Gastrocnemius medialis (tissue), 4 donors: ENCODE data around the gene KCTD14. TPM values are rescaled to one million over a fixed set of nuclear protein-coding genes. Genes with fewer than 3 reads are reported as not detected.
"Not testable (repeated sequence)": the region's sequence is repeated elsewhere in the genome, so short reads cannot be mapped to it uniquely, and the experiment has no call there.

ENCODE experiments used
- ATAC-seq, 2 donors: fragments of 150-250 bp; one replicate each; pipeline ENCODE4 v1.9.1; 2016
- DNase-seq, 2 donors: peaks; one replicate each; pipeline ENCODE4 v3.0.0-alpha.2; 2019
- H3K27ac ChIP-seq, 4 donors: fragments of 200-600 bp; sonication (generic); 1 replicate in 1 of 4; 2 replicates in 3 of 4; pipeline ENCODE4 v1.5.1; 2016 to 2018; ENCODE audit warnings: mild to moderate bottlenecking in 2 of 4, moderate library complexity in 1 of 4
- H3K27me3 ChIP-seq, 3 donors: fragments of 200-600 bp; sonication (generic) in 2 of 3; 1 replicate in 1 of 3; 2 replicates in 2 of 3; pipeline versions ENCODE4 v1.5.1 to v1.6.0; 2016 to 2019; ENCODE audit warnings: mild to moderate bottlenecking in 1 of 3, moderate library complexity in 1 of 3
- H3K36me3 ChIP-seq, 2 donors: fragments of 200-600 bp; sonication (generic) in 1 of 2; one replicate each; pipeline ENCODE4 v1.5.1; 2017 to 2018
- H3K4me1 ChIP-seq, 2 donors: fragments of 200-600 bp; sonication (generic) in 1 of 2; one replicate each; pipeline ENCODE4 v1.5.1; 2016 to 2017; ENCODE audit warnings: mild to moderate bottlenecking in 2 of 2
- H3K4me3 ChIP-seq, 4 donors: fragments of 200-600 bp; sonication (generic) in 3 of 4; 1 replicate in 1 of 4; 2 replicates in 3 of 4; pipeline ENCODE4 v1.5.1; 2016 to 2019; ENCODE audit warnings: mild to moderate bottlenecking in 2 of 4
- H3K9me3 ChIP-seq, 3 donors: fragments of 200-600 bp; sonication (generic) in 2 of 3; 1 replicate in 1 of 3; 2 replicates in 2 of 3; pipeline ENCODE4 v1.5.1; 2016 to 2019
- POLR2A ChIP-seq, 2 donors: fragments of 450-650 bp; IDR thresholded peaks; one replicate each; pipeline ENCODE4 v1.6.1; 2017; ENCODE audit warnings: antibody characterized with exemption in 2 of 2, mild to moderate bottlenecking in 2 of 2, moderate library complexity in 2 of 2
- in situ Hi-C, 4 donors: fragments of 200-750 bp; cut with MboI; loops; one replicate each; pipeline versions ENCODE4 v1.15.0 to v1.8.0; 2017; ENCODE audit warnings: low sequenced_read_pairs in 4 of 4
- intact Hi-C: fragments of 100-400 bp; cut with DNase I; formaldehyde crosslinking; loops from one replicate; pipeline ENCODE4 v1.15.1; 2023; ENCODE audit warnings: low total_unique reads
- total RNA-seq, 4 donors: library from RNA; depleted of rRNA; stranded (reverse); fragments of >200 nt; gene quantifications; one replicate each; pipeline versions ENCODE4 v1.1.0 to v1.2.3, GENCODE V29; 2016
- TF ChIP-seq, protein P1 (sequence below), 5 experiments: fragments of 450-650 bp in 3 of 5; fragments of 200-600 bp in 2 of 5; sonication (generic) in 2 of 5; IDR thresholded peaks in 4 of 5; conservative IDR thresholded peaks in 1 of 5; 1 replicate in 4 of 5; 2 replicates in 1 of 5; pipeline ENCODE4 v1.5.1; 2016 to 2019; ENCODE audit warnings: antibody characterized with exemption in 5 of 5, mild to moderate bottlenecking in 3 of 5, moderate library complexity in 3 of 5

KCTD14 gene
- total RNA-seq, 4 donors from 2014 or later: 0.25 to 0.38 TPM; not detected in 2

DNA sequence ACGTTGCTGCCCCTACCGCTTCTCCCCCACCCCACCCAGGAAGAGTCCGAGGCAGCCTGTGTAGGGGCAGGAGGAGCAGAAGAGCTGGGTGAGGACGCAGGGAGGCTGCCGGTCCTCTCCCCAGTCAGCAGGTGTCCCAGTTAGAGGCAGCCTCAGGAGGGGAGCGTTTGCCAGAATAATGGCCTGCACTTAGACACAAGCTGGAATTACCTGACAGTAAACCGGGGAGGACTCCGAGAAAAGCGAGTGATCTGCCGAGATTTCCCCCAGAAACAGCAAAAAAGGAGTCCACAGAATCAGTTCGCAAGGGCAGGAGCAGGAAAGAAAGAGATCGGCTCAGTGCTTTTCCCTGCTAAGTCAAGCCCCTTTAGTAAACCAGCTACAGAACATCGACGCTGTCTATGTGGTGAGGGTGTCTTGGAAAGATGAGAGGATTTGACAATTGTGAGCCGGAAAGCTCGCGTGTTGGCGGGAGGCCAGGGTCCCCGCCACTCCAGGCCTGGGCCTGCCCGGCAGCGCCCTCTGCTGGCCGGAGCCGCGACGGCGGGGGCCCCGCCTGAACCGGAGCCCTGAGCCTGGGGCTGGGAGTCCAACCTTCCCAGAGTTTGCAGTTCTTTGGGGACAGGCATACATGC, 22.9 kb upstream of the KCTD14 start:
- Histone ChIP-seq H3K9me3 (no peaks in the 10 kb centered on the region), H3K4me1 (peaks cover 6 to 15% of the 10 kb centered on the region in 2 donors), H3K27me3 (no peaks in the 10 kb centered on the region), H3K36me3 (no peaks in the 10 kb centered on the region), H3K4me3 (peak overlapping the region; percentile 63 to 76 (median 67)), H3K27ac (peak overlapping the region; percentile 78 to 86 (median 79))
- ATAC-seq (peak; percentile 91 to 93), DNase-seq (peak; percentile 58 to 69)
- no peak for TF ChIP-seq POLR2A (IDR thresholded peaks at IDR 0.05)
- TF ChIP-seq, protein P1, sequence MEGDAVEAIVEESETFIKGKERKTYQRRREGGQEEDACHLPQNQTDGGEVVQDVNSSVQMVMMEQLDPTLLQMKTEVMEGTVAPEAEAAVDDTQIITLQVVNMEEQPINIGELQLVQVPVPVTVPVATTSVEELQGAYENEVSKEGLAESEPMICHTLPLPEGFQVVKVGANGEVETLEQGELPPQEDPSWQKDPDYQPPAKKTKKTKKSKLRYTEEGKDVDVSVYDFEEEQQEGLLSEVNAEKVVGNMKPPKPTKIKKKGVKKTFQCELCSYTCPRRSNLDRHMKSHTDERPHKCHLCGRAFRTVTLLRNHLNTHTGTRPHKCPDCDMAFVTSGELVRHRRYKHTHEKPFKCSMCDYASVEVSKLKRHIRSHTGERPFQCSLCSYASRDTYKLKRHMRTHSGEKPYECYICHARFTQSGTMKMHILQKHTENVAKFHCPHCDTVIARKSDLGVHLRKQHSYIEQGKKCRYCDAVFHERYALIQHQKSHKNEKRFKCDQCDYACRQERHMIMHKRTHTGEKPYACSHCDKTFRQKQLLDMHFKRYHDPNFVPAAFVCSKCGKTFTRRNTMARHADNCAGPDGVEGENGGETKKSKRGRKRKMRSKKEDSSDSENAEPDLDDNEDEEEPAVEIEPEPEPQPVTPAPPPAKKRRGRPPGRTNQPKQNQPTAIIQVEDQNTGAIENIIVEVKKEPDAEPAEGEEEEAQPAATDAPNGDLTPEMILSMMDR (IDR thresholded peaks at IDR 0.05 in 4 of 5, conservative IDR thresholded peaks at IDR 0.05 in 1 of 5): peak; percentile 93 to 99 (median 96)
- intact Hi-C loops (loop anchor here (1.0 kb wide), 1 partner anchor 52 kb away; the partner anchor contains the start of gene INTS4), in situ Hi-C loops (no loop called here)

DNA sequence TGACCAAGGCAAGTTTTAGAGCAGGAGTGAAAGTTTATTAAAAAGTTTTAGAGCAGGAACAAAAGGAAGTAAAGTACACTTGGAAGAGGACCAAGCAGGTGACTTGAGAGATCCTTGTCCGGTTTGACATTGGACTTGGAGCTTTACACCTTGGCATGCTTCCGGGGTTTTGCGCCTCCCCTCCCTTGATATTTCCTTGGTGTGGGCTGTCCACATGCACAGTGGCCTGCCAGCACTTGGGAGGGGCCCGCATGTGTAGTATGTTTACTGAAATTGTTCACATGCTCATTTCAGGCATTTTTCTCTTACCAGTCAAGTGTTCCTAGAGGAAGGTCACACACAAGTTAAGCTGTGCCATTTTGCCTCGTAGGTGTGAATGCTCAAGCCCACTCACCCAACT, 21.6 kb upstream of the KCTD14 start:
- in situ Hi-C loops: no loop called here
- TF ChIP-seq, protein P1 (IDR thresholded peaks at IDR 0.05 in 4 of 5, conservative IDR thresholded peaks at IDR 0.05 in 1 of 5): no peak
- TF ChIP-seq POLR2A (IDR thresholded peaks at IDR 0.05): no peak
- Histone ChIP-seq H3K27me3 (no peaks in the 10 kb centered on the region), H3K4me3 (no peak overlapping the region), H3K9me3 (no peaks in the 10 kb centered on the region), H3K36me3 (no peaks in the 10 kb centered on the region), H3K4me1 (peaks cover 12 to 15% of the 10 kb centered on the region in 2 donors), H3K27ac (no peak overlapping the region)
- ATAC-seq: no peak
- intact Hi-C loops: no loop called here
- no peak for DNase-seq

DNA sequence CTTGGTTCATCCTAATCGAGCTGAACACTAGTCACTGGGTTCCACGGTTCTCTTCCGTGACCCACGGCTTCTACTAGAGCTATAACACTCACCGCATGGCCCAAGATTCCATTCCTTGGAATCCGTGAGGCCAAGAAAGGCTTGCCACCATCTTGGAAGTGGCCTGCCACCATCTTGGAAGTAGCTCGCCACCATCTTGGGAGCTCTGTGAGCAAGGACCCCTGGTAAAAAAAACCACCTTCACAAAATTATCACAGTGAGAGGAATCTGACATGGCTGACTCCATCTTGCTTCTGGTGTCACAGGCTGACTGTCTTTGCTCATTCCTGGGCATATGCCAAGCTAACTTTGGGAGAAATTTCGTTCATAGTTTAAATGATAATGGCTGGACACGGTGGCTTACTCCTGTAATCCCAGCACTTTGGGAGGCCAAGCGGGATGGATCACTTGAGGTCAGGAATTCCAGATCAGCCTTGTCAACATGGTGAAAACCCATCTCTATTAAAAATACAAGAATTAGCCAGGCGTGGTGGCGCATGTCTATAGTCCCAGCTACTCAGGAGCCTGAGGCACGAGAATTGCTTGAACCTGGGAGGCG, 18.9 kb upstream of the KCTD14 start:
- in situ Hi-C loops: no loop called here
- no peak for DNase-seq
- no peak for ATAC-seq
- Histone ChIP-seq H3K27ac (no peak overlapping the region), H3K4me3 (no peak overlapping the region), H3K9me3 (no peaks in the 10 kb centered on the region), H3K4me1 (peaks cover 14 to 15% of the 10 kb centered on the region in 2 donors), H3K27me3 (no peaks in the 10 kb centered on the region), H3K36me3 (no peaks in the 10 kb centered on the region)
- TF ChIP-seq POLR2A (IDR thresholded peaks at IDR 0.05): no peak
- TF ChIP-seq, protein P1 (IDR thresholded peaks at IDR 0.05 in 4 of 5, conservative IDR thresholded peaks at IDR 0.05 in 1 of 5): no peak
- intact Hi-C loops: no loop called here

DNA sequence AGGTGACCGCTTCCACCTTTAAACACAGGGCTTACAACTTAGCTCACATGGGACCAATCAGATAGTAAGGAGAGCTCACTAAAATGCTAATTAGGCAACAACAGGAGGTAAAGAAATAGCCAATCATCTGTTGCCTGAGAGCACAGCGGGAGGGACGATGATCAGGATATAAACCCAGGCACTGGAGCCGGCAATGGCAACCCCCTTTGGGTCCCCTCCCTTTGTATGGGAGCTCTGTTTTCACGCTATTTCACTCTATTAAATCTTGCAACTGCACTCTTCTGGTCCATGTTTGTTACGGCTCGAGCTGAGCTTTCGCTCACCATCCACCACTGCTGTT, 18.3 kb upstream of the KCTD14 start:
- intact Hi-C loops, H3K4me3 ChIP-seq, H3K27me3 ChIP-seq, in situ Hi-C loops, H3K36me3 ChIP-seq, H3K9me3 ChIP-seq, H3K27ac ChIP-seq, DNase-seq, ATAC-seq: not testable (repeated sequence)
- peaks cover 12 to 14% of the 10 kb centered on the region in 2 donors for H3K4me1 ChIP-seq

DNA sequence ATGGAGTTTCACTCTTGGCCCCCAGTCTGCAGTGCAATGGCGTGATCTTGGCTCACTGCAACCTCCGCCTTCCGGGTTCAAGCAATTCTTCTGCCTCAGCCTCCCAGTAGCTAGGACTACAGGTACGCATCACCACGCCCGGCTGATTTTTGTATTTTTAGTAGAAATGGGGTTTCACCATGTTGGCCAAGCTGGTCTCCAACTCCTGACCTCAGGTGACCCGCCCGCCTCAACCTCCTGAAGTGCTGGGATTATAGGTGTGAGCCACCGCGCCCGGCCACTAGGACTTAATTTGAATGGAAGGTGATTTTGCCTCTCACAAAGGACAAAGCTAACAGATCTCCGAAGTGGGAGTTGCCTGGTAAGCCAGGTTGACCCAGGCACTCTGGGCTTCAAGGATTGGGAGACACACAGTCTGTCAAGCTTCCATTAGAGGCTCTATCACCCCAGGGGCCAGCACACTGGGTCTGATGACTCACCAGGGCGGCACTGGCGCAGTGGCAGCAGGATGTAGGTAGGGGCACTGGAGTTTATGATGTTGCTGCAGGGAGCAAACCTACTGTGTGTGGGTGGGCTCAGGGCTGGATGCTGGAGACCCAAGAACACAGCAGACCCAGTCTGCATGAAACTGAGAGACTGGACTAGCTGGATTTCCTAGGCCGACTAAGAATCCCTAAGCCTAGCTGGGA, 17.8 kb upstream of the KCTD14 start:
- Histone ChIP-seq H3K9me3 (no peaks in the 10 kb centered on the region), H3K4me1 (peaks cover 8 to 14% of the 10 kb centered on the region in 2 donors), H3K27ac (no peak overlapping the region), H3K4me3 (no peak overlapping the region), H3K27me3 (no peaks in the 10 kb centered on the region), H3K36me3 (no peaks in the 10 kb centered on the region)
- no peak for ATAC-seq
- in situ Hi-C loops (no loop called here), intact Hi-C loops (no loop called here)
- no peak for DNase-seq
- TF ChIP-seq, protein P1 (IDR thresholded peaks at IDR 0.05 in 4 of 5, conservative IDR thresholded peaks at IDR 0.05 in 1 of 5): no peak
- no peak for TF ChIP-seq POLR2A (IDR thresholded peaks at IDR 0.05)
